Measurements from ENCODE around the gene TMEM232.

- TF ChIP-seq CTCF (IDR thresholded peaks at IDR 0.05) (no peak), TP53 (CRISPR knock-in tag; IDR thresholded peaks at IDR 0.05) (no peak), USF2 (CRISPR knock-in tag; IDR thresholded peaks at IDR 0.05) (no peak), E2F4 (CRISPR knock-in tag; IDR thresholded peaks at IDR 0.05; ENCODE audit: borderline replicate concordance, low read depth) (no peak), ATF1 (CRISPR knock-in tag; IDR thresholded peaks at IDR 0.05) (no peak), FOXP4 (CRISPR knock-in tag; IDR thresholded peaks at IDR 0.05) (no peak), KAT7 (CRISPR knock-in tag; IDR thresholded peaks at IDR 0.05; ENCODE audit: borderline replicate concordance) (no peak), NR2C2 (CRISPR knock-in tag; IDR thresholded peaks at IDR 0.05) (no peak), NR1H2 (CRISPR knock-in tag; IDR thresholded peaks at IDR 0.05) (no peak), NFYB (CRISPR knock-in tag; conservative IDR thresholded peaks at IDR 0.05; ENCODE audit: low read depth) (no peak), JUN (CRISPR knock-in tag; IDR thresholded peaks at IDR 0.05) (no peak), FOXJ3 (CRISPR knock-in tag; IDR thresholded peaks at IDR 0.05; ENCODE audit: borderline replicate concordance) (no peak), FOXP1 (CRISPR knock-in tag; IDR thresholded peaks at IDR 0.05; ENCODE audit: borderline replicate concordance) (no peak)
These were observed 230.2 kb downstream of the TMEM232 start for GRCh38 chr5:110496276-110496675.

Measured in WTC11 (cell line).